GM19452 (cell line): ENCODE data around the gene NAV2.
A peak's percentile ranks its signal among the peaks of the same experiment; 100 is the strongest.
"Not testable (repeated sequence)": the region's sequence is repeated elsewhere in the genome, so short reads cannot be mapped to it uniquely, and the experiment has no call there.

Experiments used
- ATAC-seq: cut with Tn5 transposase; IDR thresholded peaks from one replicate; pipeline ENCODE4 v1.9.1; 2021; ENCODE audit not compliant: unreplicated experiment

NAV2 gene

GRCh38 chr11:19882356-19882755 is 169.7 kb downstream of the NAV2 start:
- no peak for ATAC-seq

- ATAC-seq = no peak
These were observed 173.9 kb downstream of the NAV2 start for GRCh38 chr11:19886498-19886897.

- no peak for ATAC-seq
These were observed 175.2 kb downstream of the NAV2 start for GRCh38 chr11:19887842-19888241.

- no peak for ATAC-seq
These were observed 176.9 kb downstream of the NAV2 start for GRCh38 chr11:19889531-19889930.

GRCh38 chr11:19890308-19890707 is 177.7 kb downstream of the NAV2 start:
- ATAC-seq = no peak

- no peak for ATAC-seq
These were observed 178.4 kb downstream of the NAV2 start for GRCh38 chr11:19891022-19891421.

- ATAC-seq = no peak
These were observed 179.8 kb downstream of the NAV2 start for GRCh38 chr11:19892387-19892786.

- ATAC-seq = no peak
These were observed 180.2 kb downstream of the NAV2 start for GRCh38 chr11:19892876-19893275.

GRCh38 chr11:19894404-19894803 is 181.8 kb downstream of the NAV2 start:
- no peak for ATAC-seq

- not testable (repeated sequence) for ATAC-seq
These were observed 182.4 kb downstream of the NAV2 start for GRCh38 chr11:19895037-19895436.

- no peak for ATAC-seq
These were observed 183.1 kb downstream of the NAV2 start for GRCh38 chr11:19895776-19896175.

- no peak for ATAC-seq
These were observed 191.0 kb downstream of the NAV2 start for GRCh38 chr11:19903620-19904069.

GRCh38 chr11:19905280-19905853 is 192.7 kb downstream of the NAV2 start:
- no peak for ATAC-seq

- no peak for ATAC-seq
These were observed 193.5 kb downstream of the NAV2 start for GRCh38 chr11:19906126-19906525.

- peak; percentile 71 for ATAC-seq
These were observed 194.5 kb downstream of the NAV2 start for GRCh38 chr11:19907008-19907579.

- no peak for ATAC-seq
These were observed 195.2 kb downstream of the NAV2 start for GRCh38 chr11:19907839-19908238.

- ATAC-seq = no peak
These were observed 198.3 kb downstream of the NAV2 start for GRCh38 chr11:19910931-19911330.

GRCh38 chr11:19912115-19912957 is 199.7 kb downstream of the NAV2 start:
- ATAC-seq = no peak

- ATAC-seq = no peak
These were observed 200.6 kb downstream of the NAV2 start for GRCh38 chr11:19912958-19913892.

- no peak for ATAC-seq
These were observed 201.2 kb downstream of the NAV2 start for GRCh38 chr11:19913893-19914249.

GRCh38 chr11:19915808-19916207 is 203.2 kb downstream of the NAV2 start:
- ATAC-seq = no peak
